Brain microvascular endothelial cell (primary cell): ENCODE data around the gene ADORA1.

ENCODE experiments used
- DNase-seq: peaks from one replicate; pipeline ENCODE4 v3.0.0-alpha.2; 2020
- H3K27ac ChIP-seq: fragments of 250-450 bp; sonication (Bioruptor Pico); 2 replicates; pipeline ENCODE4 v1.5.1; 2020; ENCODE audit warnings: mild to moderate bottlenecking, moderate library complexity
- H3K27me3 ChIP-seq: fragments of 250-450 bp; sonication (Bioruptor Pico); replicated peaks from 2 replicates; pipeline ENCODE4 v1.5.1; 2020; ENCODE audit warnings: mild to moderate bottlenecking
- H3K36me3 ChIP-seq: fragments of 250-450 bp; sonication (Bioruptor Pico); replicated peaks from 2 replicates; pipeline ENCODE4 v1.5.1; 2020; ENCODE audit warnings: mild to moderate bottlenecking
- H3K4me3 ChIP-seq: 2 replicates; pipeline ENCODE4 v1.5.1; 2011; ENCODE audit warnings: low read depth, mild to moderate bottlenecking, control low read depth, low read length, moderate library complexity
- CTCF ChIP-seq: IDR thresholded peaks from 2 replicates; pipeline ENCODE4 v1.5.1; 2011; ENCODE audit warnings: low read depth, mild to moderate bottlenecking, moderate library complexity, low read length, control low read depth, inconsistent platforms; ENCODE audit errors: missing control alignments
- in situ Hi-C: cut with HindIII; loops from 2 replicates; pipeline ENCODE4 v1.10.0; 2017; ENCODE audit warnings: low sequenced_read_pairs, low pct_ligation_motif_present

Gene ADORA1

GRCh38 chr1:203101813-203102634, 25.5 kb upstream of the ADORA1 start:
- peaks cover 10% of the 10 kb centered on the region for H3K27me3 ChIP-seq
- TF ChIP-seq CTCF, result no peak
- no peak for DNase-seq
- in situ Hi-C loops, result no loop called here
- H3K27ac ChIP-seq, result no peak overlapping the region
- H3K36me3 ChIP-seq, result no peaks in the 10 kb centered on the region
- H3K4me3 ChIP-seq, result no peak overlapping the region

GRCh38 chr1:203103216-203103615, 24.3 kb upstream of the ADORA1 start:
- Histone ChIP-seq H3K27me3 (peaks cover 10% of the 10 kb centered on the region), H3K4me3 (no peak overlapping the region), H3K27ac (no peak overlapping the region), H3K36me3 (no peaks in the 10 kb centered on the region)
- in situ Hi-C loops, result no loop called here
- no peak for TF ChIP-seq CTCF
- no peak for DNase-seq

- H3K36me3 ChIP-seq, result no peaks in the 10 kb centered on the region
- H3K4me3 ChIP-seq, result no peak overlapping the region
- in situ Hi-C loops, result no loop called here
- TF ChIP-seq CTCF, result no peak
- H3K27me3 ChIP-seq, result peaks cover 14% of the 10 kb centered on the region
- no peak for DNase-seq
- no peak overlapping the region for H3K27ac ChIP-seq
These were observed 23.6 kb upstream of the ADORA1 start for GRCh38 chr1:203103829-203104495.

- TF ChIP-seq CTCF, result no peak
- in situ Hi-C loops, result no loop called here
- Histone ChIP-seq H3K36me3 (no peaks in the 10 kb centered on the region), H3K27ac (no peak overlapping the region), H3K27me3 (peaks cover 15% of the 10 kb centered on the region), H3K4me3 (no peak overlapping the region)
- DNase-seq, result no peak
These were observed 22.6 kb upstream of the ADORA1 start for GRCh38 chr1:203104789-203105390.

- DNase-seq, result no peak
- Histone ChIP-seq H3K27ac (no peak overlapping the region), H3K4me3 (no peak overlapping the region), H3K36me3 (no peaks in the 10 kb centered on the region), H3K27me3 (peaks cover 18% of the 10 kb centered on the region)
- in situ Hi-C loops, result no loop called here
- no peak for TF ChIP-seq CTCF
These were observed 15.1 kb upstream of the ADORA1 start for GRCh38 chr1:203112475-203112874.
